OCI-LY7 (cell line): ENCODE measurements around the gene IFRD1.

Experiments used
- EZH2phosphoT487 ChIP-seq: fragments of 200-600 bp; sonication (generic); IDR thresholded peaks from 2 replicates; pipeline ENCODE4 v1.6.1; 2018; ENCODE audit warnings: low read depth, borderline replicate concordance, mild to moderate bottlenecking, mixed run types, antibody characterized with exemption, low read length, moderate library complexity, mixed read lengths
- TF ChIP-seq, protein P1 (sequence below): fragments of 200-600 bp; sonication (generic); conservative IDR thresholded peaks from 2 replicates; pipeline ENCODE4 v1.5.1; 2014; ENCODE audit warnings: mild to moderate bottlenecking, antibody characterized with exemption, low read length, moderate library complexity, mixed read lengths

GRCh38 chr7:112414855-112415490, 35.3 kb upstream of the IFRD1 start:
- TF ChIP-seq, protein P1, sequence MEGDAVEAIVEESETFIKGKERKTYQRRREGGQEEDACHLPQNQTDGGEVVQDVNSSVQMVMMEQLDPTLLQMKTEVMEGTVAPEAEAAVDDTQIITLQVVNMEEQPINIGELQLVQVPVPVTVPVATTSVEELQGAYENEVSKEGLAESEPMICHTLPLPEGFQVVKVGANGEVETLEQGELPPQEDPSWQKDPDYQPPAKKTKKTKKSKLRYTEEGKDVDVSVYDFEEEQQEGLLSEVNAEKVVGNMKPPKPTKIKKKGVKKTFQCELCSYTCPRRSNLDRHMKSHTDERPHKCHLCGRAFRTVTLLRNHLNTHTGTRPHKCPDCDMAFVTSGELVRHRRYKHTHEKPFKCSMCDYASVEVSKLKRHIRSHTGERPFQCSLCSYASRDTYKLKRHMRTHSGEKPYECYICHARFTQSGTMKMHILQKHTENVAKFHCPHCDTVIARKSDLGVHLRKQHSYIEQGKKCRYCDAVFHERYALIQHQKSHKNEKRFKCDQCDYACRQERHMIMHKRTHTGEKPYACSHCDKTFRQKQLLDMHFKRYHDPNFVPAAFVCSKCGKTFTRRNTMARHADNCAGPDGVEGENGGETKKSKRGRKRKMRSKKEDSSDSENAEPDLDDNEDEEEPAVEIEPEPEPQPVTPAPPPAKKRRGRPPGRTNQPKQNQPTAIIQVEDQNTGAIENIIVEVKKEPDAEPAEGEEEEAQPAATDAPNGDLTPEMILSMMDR = peak; percentile 83
- TF ChIP-seq EZH2phosphoT487 = no peak
